SHP77 (cell line): ENCODE data around the gene WNT8A.

Source experiments
- DNase-seq, 2 experiments: peaks; one replicate each; lab custom pipeline; 2025; lab: John Stamatoyannopoulos, UW

Gene WNT8A

DNA sequence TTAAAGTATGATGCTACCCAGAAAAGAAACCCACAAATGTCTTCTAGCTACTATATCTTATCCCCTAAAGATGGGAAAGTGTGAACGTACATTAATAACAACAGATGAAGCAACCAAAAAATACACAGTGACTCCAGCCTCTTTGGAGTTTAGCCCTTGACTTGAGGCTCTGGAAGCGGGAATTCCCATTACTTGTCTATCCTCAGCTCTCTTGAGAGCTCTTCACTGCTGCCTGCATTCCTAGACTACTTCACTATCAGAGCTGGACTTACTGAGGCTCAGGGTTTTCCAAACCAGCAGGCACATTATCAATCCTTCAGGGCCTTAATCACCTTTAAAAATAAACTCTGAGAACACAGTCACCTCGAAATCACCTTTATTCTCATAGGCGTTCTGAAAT is 56.4 kb downstream of the WNT8A start:
- no peak for DNase-seq
